ENCODE results near the gene MTR. TPM values are rescaled to one million over a fixed set of nuclear protein-coding genes. Genes with fewer than 3 reads are reported as not detected.

MTR gene
- total RNA-seq, 1 donor from 2014 or later, result 35.7 TPM

- H3K4me1 ChIP-seq, result no peaks in the 10 kb centered on the region
- no peak for TF ChIP-seq CTCF (IDR thresholded peaks at IDR 0.05)
- H3K36me3 ChIP-seq, result no peaks in the 10 kb centered on the region
- no peak overlapping the region for H3K4me3 ChIP-seq
- intact Hi-C loops (cut with DNase I), result no loop called here
- H3K27me3 ChIP-seq (ENCODE audit: low read depth), result no peaks in the 10 kb centered on the region
- H3K9me3 ChIP-seq, result no peaks in the 10 kb centered on the region
- DNase-seq (no peak), ATAC-seq (no peak)
- no peak overlapping the region for H3K27ac ChIP-seq
These were observed 149.9 kb downstream of the MTR start for GRCh38 chr1:236945002-236945401.

- H3K4me1 ChIP-seq, result no peaks in the 10 kb centered on the region
- no peaks in the 10 kb centered on the region for H3K36me3 ChIP-seq
- H3K27me3 ChIP-seq (ENCODE audit: low read depth), result no peaks in the 10 kb centered on the region
- no peak overlapping the region for H3K27ac ChIP-seq
- ATAC-seq, result no peak
- intact Hi-C loops (cut with DNase I), result no loop called here
- no peak for DNase-seq
- H3K4me3 ChIP-seq, result no peak overlapping the region
- TF ChIP-seq CTCF (IDR thresholded peaks at IDR 0.05), result no peak
- no peaks in the 10 kb centered on the region for H3K9me3 ChIP-seq
These were observed 152.7 kb downstream of the MTR start for GRCh38 chr1:236947794-236948193.

- H3K4me1 ChIP-seq, result no peaks in the 10 kb centered on the region
- ATAC-seq (no peak), DNase-seq (no peak)
- H3K9me3 ChIP-seq, result no peaks in the 10 kb centered on the region
- H3K27me3 ChIP-seq (ENCODE audit: low read depth), result no peaks in the 10 kb centered on the region
- intact Hi-C loops (cut with DNase I), result no loop called here
- H3K27ac ChIP-seq, result no peak overlapping the region
- TF ChIP-seq CTCF (IDR thresholded peaks at IDR 0.05), result no peak
- H3K36me3 ChIP-seq, result no peaks in the 10 kb centered on the region
- H3K4me3 ChIP-seq, result no peak overlapping the region
These were observed 153.3 kb downstream of the MTR start for GRCh38 chr1:236948381-236948780.

GRCh38 chr1:236948996-236949395 is 153.9 kb downstream of the MTR start:
- ATAC-seq (no peak), DNase-seq (no peak)
- no peaks in the 10 kb centered on the region for H3K4me1 ChIP-seq
- no peaks in the 10 kb centered on the region for H3K9me3 ChIP-seq
- H3K36me3 ChIP-seq, result no peaks in the 10 kb centered on the region
- intact Hi-C loops (cut with DNase I), result no loop called here
- H3K4me3 ChIP-seq, result no peak overlapping the region
- TF ChIP-seq CTCF (IDR thresholded peaks at IDR 0.05), result no peak
- no peak overlapping the region for H3K27ac ChIP-seq
- H3K27me3 ChIP-seq (ENCODE audit: low read depth), result no peaks in the 10 kb centered on the region

- Histone ChIP-seq H3K27ac (no peak overlapping the region), H3K4me1 (no peaks in the 10 kb centered on the region), H3K9me3 (no peaks in the 10 kb centered on the region), H3K36me3 (no peaks in the 10 kb centered on the region), H3K27me3 (ENCODE audit: low read depth) (no peaks in the 10 kb centered on the region), H3K4me3 (no peak overlapping the region)
- DNase-seq (no peak), ATAC-seq (no peak)
- no peak for TF ChIP-seq CTCF (IDR thresholded peaks at IDR 0.05)
- intact Hi-C loops (cut with DNase I), result no loop called here
These were observed 155.3 kb downstream of the MTR start for GRCh38 chr1:236950365-236950764.

GRCh38 chr1:236951672-236952071 is 156.6 kb downstream of the MTR start:
- TF ChIP-seq CTCF (IDR thresholded peaks at IDR 0.05), result no peak
- Histone ChIP-seq H3K9me3 (no peaks in the 10 kb centered on the region), H3K27ac (no peak overlapping the region), H3K4me1 (no peaks in the 10 kb centered on the region), H3K4me3 (no peak overlapping the region), H3K27me3 (ENCODE audit: low read depth) (no peaks in the 10 kb centered on the region), H3K36me3 (no peaks in the 10 kb centered on the region)
- intact Hi-C loops (cut with DNase I), result no loop called here
- no peak for DNase-seq
- no peak for ATAC-seq
